HL-60 (cell line): ENCODE results near the gene GFOD1.

Experiments used
- CTCF ChIP-seq: IDR thresholded peaks from one replicate; pipeline ENCODE4 v1.5.1; 2011; ENCODE audit warnings: low read length, control low read depth, inconsistent platforms; ENCODE audit not compliant: insufficient read depth
- GABPA ChIP-seq: IDR thresholded peaks from 2 replicates; pipeline ENCODE4 v1.6.1; 2012; ENCODE audit warnings: low read depth
- POLR2AphosphoS5 ChIP-seq: IDR thresholded peaks from 2 replicates; pipeline ENCODE4 v1.6.1; 2012; ENCODE audit warnings: low read depth
- REST ChIP-seq: IDR thresholded peaks from 2 replicates; pipeline ENCODE4 v1.6.1; 2012; ENCODE audit warnings: low read depth; ENCODE audit not compliant: insufficient replicate concordance

GRCh38 chr6:13384966-13385365, 102.4 kb downstream of the GFOD1 start:
- no peak for TF ChIP-seq CTCF
- no peak for TF ChIP-seq GABPA
- no peak for TF ChIP-seq POLR2AphosphoS5
- no peak for TF ChIP-seq REST
